HPDE6-E6E7 (cell line): ENCODE measurements around the gene CLMP.

Experiments
- DNase-seq: peaks from one replicate; pipeline ENCODE4 v3.0.0; 2011; ENCODE audit warnings: missing footprints; ENCODE audit errors: extremely low spot score

Gene CLMP, protein sequence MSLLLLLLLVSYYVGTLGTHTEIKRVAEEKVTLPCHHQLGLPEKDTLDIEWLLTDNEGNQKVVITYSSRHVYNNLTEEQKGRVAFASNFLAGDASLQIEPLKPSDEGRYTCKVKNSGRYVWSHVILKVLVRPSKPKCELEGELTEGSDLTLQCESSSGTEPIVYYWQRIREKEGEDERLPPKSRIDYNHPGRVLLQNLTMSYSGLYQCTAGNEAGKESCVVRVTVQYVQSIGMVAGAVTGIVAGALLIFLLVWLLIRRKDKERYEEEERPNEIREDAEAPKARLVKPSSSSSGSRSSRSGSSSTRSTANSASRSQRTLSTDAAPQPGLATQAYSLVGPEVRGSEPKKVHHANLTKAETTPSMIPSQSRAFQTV

DNA sequence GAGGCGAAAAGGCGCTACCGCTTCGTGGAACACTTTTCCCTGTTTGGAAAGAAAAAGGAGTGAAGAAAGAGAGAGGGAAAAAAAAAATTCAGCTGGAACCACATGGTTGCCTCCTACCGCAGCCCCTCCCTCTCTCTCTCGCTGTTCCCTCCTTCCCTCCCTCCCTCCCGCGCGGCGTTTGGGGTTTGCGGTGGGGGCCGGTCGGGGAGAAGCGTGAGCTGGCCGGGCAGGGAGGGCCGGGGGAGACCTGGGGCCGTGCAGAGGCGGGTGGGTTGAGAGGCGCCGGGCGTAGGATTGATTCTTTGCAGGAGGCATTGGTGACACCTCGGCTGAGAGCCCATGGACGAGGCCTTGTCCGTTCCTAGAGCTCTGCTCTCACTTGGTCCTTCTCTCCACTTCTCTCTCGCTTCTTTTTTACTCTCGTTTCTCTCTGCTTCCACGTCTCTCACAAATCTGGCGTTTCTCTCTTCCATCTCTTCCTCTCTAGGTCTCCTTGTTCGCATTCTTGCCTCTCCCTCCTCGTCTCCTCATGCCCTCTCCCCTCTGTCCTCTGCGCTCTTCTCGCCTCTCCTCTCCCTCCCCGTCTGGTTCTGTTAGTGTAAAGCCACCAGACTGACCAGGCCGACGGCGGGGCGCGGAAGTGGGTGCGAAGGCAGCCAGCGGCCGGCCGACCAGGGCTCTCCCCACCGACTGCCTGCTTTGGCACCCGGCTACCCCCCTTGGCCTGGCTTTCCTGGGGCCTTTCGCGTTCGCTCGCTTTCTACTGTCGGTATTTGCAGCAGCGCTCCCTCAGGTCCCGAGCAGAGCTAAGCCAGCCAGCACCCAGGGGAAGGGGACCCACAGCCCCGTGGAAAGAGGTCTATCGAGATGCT, at the start of gene CLMP:
TSS of gene CLMP (minus strand) at position 61 of the 872 bp plus-strand sequence. CDS start 308 bp downstream, outside the sequence.
- DNase-seq, result peak; percentile 31

DNA sequence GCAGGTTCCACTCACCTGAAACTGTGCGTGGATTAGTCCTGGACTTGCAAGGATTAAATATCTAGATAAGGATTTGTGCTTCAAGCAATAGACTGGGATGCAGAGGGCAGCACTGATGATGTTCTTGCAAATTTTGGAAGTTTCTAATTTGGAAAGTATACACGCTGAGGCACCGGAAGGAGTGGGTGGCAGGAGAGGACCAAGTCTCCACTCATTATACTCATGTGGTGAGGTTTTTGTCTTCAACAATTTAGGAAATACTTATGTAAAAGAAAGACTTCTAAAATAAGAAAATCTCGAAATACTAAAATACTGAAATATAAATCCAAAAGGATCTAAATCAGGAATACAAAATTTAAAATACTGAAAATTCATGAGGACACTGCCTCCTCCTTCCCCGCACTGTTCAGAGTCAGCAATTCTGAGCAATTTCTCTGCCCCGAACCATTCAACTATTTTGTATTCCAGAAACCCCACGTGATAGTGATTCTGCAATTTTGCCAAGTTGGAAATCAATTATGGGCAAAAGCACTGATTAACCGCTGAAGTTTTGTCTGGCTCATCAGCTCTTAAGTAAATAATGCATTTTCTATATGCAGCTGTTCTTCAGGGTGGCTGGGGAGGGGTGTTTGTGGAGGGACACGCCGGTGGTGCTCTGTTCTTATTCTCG, 47.0 kb upstream of the CLMP start:
- DNase-seq, result no peak

DNA sequence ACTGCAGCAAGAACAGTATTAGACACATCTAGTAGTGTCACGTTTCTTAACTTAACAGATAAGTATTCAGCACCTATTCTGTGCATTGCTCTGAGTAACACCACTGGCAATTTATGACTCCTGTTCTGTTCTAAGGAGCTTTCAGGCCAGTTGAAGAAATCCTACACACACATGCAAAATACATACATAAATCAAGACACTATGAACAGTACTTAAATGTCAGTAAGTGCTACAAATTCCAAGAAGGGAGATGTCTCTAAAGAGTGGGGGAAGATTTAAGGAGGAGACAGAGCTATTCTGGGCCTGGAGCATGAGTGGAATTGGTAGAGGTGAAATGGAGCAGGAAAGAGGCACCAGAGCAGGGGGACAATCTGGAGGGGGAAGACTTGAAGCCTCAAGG, 46.2 kb upstream of the CLMP start:
- no peak for DNase-seq

DNA sequence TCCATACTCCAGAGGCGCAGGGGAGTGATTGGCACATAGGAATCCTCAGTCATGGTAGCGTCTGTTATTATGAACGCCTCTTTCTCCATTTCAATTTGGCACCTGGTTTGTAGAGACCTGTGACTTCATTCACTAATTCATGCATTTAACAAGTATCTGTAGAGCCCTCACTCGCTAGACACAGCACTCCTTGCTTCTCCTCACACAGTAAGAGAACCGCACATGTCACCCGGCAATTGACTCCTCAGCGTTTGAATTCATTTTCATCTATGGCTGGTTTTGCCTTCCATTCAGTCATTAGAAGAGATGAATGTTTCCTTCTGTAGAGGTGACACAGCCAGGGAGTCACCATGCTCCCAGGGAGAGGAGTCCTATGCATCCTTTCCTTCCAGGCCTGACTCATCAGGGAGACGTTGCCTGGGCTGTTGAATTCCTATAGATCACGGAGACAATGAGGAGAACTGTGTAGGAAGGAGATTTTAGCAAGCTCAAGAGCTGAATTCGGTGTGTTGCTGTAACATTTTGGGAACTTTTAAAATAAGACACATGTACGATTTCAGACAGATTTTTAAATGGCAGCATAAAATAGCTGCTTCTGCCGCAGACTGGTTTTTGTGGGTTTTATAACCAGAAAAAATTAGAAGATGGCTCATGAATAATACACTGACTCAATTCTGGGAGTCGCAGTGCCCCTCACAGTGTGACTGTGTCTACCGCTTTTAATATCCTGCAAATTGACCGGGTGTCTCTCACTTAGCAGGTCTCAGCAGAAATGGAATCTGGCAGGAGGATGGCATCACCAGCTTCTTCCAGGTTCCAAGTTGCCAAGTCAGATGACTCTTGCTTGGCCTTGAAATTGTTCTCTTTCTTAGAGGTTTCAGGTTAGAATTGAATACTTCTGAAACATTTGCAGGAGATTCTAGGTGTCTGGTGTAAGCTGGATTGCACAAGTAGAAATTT, 44.4 kb upstream of the CLMP start:
- DNase-seq, result no peak

DNA sequence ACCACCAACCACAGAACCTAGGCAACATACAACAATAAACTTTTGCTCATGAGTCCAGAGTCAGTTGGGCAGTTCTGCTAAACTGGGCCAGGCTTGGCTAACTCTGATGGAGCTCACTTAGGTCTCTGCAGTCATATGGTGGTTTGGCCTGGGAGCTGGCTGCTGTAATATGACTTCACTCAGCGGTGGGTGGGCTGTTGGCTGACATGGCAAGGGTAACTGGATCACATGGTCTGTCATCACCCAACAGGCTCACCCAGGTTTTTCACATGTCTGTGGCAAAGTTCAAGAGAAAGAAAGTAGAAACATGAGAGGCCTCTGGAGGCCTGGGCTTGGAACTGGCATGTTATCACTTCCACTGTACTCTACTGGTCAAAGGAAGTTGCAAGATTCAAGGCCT, 43.2 kb upstream of the CLMP start:
- DNase-seq, result no peak

DNA sequence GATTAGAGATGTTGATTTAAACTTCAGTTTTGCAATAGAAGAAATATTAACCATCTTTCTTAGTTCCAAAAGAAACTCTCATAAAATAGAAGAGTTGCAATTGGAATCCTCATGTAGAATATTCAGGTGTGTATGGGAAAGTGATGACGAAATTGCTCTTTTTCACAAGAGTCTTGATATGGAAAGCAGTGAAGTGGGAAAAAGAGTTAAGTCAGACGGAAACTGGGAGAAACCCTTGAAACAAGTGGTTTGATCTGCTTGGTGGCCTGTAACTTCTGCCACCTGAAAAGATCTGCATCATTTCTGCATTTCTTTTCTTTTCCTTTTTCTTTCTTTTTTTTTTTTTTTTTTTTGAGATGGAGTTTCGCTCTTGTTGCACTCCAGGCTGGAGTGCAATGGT, 41.8 kb upstream of the CLMP start:
- no peak for DNase-seq

DNA sequence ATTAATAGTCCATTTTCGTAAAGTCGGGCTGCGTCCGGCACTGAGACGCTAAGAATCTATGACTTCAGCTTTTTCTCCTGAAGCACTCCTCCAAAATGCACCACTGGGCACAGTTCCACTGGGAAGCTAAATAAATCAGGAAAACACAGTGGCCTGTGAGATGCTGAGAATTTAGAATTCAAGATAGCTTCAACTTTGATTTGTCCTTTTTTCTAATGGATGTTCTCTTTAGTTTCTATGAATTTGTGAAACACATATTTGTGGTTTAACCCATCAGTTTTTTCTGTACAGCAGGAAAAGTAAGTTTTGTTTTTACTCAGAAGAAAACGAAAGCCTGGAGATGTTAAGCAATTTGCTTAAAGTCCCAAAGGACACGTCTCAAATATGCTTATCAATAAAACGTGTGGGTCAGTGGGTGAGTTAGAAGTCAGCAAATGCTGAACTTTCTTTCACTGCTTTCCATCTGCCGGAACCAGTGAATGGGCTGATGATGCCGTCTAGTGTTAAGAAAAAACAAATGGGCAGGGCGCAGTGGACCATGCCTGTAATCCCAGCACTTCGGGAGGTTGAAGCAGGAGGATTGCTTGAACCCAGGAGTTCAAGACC, 40.7 kb upstream of the CLMP start:
- DNase-seq, result no peak

DNA sequence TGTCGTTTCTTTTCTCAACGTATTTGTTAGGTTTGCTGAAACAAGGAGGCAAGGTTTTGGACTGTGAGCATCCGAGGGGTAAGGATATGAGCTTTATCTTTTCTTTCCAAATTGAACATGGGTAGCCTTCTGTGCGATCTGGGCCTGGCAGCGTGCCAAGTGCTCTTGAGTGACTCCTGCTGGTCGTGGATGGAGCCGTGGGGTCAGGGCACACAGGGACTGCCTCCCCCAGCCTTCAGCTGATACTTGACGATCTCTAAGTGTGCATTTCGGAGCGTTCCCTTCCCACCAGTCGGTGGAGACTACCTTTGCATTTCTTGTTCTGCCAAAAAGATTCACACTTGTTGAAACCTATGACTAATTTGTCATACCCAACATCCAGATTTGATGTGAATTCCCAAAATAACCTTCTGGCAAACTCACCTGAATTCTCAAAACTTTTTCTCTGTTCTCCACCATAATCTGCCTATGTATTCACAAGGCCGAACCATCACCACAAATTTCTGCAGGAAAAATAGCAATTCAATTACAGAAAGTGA, 40.1 kb upstream of the CLMP start:
- DNase-seq, result no peak

DNA sequence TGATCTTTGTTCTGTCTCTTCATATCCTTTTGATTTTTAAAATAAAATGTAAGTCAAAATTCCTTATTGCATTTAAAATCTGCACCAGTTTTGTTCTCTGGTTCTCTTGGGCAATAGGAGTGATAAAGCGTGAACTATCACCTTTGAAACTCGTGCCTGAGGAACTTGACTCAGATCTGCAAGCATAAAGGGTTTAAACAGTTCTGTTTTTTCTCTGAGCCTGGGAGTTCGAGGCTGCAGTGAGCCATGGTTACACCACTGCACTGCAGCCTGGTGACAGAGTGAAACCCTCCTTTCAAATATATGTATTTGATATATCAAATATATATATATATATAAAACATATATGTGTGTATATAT, 38.9 kb upstream of the CLMP start:
- no peak for DNase-seq

DNA sequence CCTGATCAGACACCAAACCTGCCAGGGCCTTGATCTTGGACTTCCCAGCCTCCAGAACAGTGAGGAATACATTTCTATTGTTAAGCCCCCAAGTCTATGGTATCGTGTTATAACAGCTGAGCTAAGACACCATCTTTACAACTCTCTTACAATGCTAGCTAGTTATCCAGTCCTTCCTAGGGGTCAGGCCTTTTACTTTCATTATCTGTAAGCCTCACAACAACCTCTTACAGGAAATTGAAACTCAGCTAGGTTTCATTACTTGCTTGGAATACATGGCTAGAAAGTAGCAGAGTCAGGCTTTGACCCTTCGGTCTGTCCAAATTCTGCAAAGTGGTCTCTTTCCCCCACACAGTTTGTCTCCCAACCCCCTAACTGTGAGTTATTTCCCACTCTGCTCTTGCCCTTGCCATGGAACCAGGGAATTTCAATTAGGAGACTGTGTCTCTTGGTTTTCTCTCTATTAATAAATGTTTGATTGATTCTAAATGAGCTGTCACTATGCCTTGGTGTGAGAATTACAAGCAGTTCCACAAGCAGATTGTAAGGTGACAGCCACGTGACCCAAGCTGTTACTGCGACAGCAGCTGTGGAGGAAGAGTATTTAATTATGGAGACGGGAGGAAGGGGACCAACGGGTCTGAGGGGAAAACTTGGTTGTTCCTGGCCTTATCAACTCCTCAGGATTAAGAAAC, 38.4 kb upstream of the CLMP start:
- no peak for DNase-seq

DNA sequence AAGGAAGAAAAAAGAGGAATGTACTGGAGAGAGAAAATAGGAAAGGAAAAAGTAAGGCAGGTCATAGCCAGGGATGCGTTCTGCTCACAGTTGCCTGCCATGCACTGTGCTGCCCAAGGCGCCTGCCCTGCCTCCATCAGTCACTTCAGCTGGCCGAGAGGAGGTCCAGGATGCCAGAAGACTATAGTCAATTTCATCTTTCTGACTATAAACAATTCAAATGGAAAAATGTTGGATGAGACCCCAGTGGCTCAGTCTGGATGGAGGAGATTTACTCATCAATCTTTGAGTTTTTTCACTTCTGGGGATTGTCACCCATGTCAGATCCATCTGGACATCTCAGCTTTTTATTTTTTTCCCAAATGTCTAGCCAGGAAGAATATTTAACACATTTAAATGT, 36.7 kb upstream of the CLMP start:
- DNase-seq, result no peak

DNA sequence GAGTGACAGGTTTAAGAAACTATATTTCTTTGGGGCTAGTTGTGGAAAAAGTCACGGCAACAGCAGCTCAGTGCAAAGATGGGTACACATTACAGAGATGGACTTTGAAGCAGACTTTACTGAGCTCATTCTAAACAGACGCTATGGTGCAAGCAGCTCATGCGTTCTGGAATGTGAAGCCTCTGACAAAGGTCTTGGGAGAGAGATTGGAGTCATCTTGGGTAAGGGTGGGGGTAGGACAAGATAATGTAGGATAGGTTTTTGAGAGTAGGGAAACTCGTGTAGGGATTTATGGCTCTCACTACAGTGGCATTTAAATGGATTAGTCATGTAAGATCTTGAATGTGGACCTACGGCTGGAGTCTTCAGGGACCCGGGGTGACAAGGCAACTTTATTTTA, 36.2 kb upstream of the CLMP start:
- DNase-seq, result no peak

DNA sequence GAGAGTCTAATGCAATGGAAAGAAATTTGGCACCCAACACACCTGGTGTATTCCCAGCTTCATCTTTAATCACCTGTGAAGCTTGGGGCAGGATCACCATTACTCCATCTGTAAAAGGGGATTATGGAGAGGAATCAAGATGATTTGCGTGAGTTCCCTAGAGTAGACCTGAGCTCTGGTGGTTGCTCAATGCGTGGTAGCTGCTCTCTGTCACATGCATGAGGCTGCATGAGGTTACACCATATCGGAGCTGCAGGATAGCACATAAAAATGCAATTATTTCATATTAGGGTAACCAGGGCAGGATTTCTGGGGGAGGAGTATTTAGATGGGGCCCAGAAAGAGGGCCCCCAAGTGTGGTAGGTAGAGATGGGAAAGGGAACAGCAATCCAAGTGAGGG, 35.3 kb upstream of the CLMP start:
- DNase-seq, result no peak

DNA sequence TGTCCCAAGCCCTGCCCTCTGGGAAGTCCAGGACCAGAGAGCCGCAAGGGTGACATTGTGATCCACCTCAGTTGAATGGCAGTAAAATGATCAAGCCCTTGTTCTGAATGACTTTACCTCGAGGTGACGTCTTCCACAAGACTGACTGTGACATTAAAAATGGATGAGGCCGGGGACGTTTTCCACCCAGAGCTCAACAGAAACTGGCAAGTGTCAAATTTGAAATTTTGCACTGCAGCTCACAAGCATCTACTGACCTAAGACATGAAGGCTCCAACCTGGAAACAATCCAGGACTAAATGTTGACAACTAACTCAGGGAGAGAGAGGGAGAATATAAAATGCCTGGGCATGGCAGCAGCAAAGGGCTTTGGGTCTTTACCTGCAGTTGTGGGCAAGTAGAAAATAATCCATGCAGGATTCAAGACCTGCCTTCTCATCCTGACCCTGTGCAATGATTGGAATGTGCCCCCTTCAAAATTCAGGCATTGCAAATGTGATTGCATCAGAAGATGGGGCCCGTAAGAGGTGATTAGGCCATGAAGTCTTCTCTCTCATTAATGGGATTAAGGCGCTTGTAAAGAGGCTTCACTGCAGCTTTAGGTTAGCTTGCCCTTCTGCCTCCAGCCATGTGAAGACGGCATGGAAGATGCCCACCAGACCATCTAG, 33.6 kb upstream of the CLMP start:
- no peak for DNase-seq

DNA sequence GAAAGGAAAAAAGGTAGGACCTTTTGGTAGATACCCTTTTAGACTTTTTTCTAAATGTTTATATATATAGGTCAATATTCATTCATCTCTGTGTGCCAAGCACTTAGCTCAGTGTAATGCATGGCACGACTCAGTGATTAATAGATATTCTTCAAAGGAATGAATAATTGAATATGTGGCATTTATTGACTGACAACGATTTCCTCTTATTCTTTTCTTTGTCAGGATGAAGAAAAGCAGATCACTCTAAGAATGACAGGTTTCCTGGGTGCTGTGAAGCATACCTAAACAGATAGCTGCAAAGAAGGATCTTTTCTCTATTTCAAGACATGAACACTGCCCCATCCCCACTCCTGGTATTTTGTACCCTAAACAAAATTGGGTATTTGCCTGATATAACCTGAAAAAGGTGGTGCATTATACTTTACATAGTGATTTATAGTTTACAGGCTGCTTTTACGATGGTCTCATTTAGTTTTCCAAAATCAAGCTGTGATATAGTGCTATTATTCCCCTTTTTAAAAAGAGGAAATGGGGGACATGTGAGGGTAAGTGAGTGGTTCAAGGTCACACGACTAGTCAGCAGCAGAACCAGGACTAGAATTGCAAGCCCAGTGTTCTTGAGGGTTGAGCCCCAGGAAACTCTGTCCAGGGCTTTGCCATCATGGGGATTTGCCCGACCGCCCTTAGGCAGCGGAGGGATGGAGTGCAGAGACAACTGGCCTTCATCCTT, 32.9 kb upstream of the CLMP start:
- no peak for DNase-seq

DNA sequence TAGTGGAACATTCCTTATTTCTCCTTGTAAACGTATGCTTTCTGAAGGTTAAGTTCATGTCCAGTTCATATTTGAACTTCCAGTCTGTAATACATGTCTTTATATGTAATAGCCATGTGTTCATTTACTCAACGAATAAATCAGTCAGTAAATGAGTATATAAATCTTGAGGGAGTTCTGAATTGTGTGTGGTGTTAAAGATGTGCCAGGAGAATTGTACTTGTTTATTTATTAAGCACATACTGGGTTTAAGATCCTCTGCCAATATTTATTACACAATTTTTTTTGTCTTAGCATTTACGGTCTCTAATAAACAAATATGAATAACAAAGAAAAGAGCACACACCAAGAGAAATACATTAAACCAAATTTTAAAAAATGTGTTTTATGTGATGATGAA, 26.5 kb upstream of the CLMP start:
- no peak for DNase-seq

DNA sequence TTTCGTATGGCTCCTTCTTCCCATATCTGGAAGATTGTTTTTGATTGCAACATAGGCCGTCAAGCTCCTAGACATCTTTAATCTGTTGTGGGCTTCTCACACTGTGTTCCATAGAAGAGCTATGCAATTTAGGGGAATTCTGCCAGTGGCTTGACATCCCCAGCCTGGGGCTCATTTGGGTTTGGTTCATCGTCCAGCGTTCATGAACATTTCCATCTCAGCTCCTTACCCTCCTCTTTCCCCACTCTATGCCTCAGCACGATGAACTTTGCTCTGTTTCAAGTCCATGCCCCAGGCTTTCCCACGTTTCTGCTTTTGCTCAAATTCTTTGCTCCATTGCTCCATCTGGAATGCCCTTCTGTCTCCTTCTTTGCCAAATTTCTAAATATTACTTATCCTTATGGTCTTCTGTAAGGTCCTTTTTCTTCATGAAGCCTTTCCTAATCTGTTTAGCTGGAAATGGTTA, 26.1 kb upstream of the CLMP start:
- no peak for DNase-seq

DNA sequence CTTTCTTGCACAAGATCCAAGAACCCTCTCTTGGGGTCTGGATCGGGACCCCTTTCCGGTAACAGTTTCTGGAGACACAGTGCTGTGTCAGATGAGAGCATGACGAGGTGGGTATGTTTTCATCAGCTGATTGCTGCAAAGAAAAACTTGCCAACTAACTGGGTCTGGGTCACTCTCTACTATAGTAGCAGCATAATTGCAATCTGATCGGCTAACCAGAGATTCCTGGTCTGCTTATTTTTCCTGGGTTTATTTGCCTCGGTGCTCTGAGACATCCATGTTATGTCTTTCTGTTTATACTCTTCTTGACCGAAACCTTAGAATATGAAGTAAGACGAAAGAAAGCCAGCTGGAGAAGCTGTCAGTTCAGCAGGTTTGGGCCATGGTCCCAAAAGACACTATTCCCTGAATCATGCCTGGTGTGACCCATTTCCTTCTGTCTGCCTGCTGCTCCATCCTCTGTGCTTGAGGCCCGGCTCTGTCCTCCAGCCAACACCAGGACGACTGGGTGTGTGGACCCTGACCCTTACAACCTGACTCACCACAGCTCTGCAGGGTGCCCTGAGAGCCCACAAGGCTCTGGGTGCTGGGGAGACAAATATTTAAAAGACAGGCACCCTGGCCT, 24.1 kb upstream of the CLMP start:
- no peak for DNase-seq
